HG03039 (cell line): Measurements from ENCODE around the gene MYLK2.
A peak's percentile ranks its signal among the peaks of the same experiment; 100 is the strongest.

ENCODE experiments used
- ATAC-seq: cut with Tn5 transposase; IDR thresholded peaks from one replicate; pipeline ENCODE4 v1.9.1; 2021; ENCODE audit warnings: mild to moderate bottlenecking, moderate library complexity; ENCODE audit not compliant: unreplicated experiment

The MYLK2 gene

GRCh38 chr20:31870726-31871617 lies 51.8 kb downstream of the MYLK2 start:
- ATAC-seq: no peak

GRCh38 chr20:31871618-31871954 lies 52.4 kb downstream of the MYLK2 start:
- ATAC-seq: no peak

- ATAC-seq: no peak
Observed at GRCh38 chr20:31872406-31872805, 53.2 kb downstream of the MYLK2 start.

GRCh38 chr20:31875671-31876070 lies 56.5 kb downstream of the MYLK2 start:
- no peak for ATAC-seq

- no peak for ATAC-seq
Observed at GRCh38 chr20:31877684-31878083, 58.5 kb downstream of the MYLK2 start.

- ATAC-seq: peak; percentile 86
Observed at GRCh38 chr20:31879143-31879987, 60.2 kb downstream of the MYLK2 start.

- no peak for ATAC-seq
Observed at GRCh38 chr20:31881945-31882344, 62.8 kb downstream of the MYLK2 start.

GRCh38 chr20:31883829-31884228 lies 64.7 kb downstream of the MYLK2 start:
- no peak for ATAC-seq
